Glutamatergic neuron (in vitro differentiated cells): ENCODE data around the gene SSBP4. TPM values are rescaled to one million over a fixed set of nuclear protein-coding genes. Genes with fewer than 3 reads are reported as not detected.

Experiments
- DNase-seq: peaks from one replicate; pipeline ENCODE4 v3.0.0; 2022
- H3K27ac Mint-ChIP-seq: one replicate; pipeline ENCODE4 v1.8.0; 2020; ENCODE audit warnings: mild to moderate bottlenecking, mixed read lengths, inconsistent platforms; ENCODE audit not compliant: unreplicated experiment
- H3K27me3 Mint-ChIP-seq: one replicate; pipeline ENCODE4 v1.8.0; 2020; ENCODE audit warnings: mild to moderate bottlenecking, moderate library complexity, mixed read lengths, inconsistent platforms; ENCODE audit not compliant: unreplicated experiment
- H3K36me3 Mint-ChIP-seq: one replicate; pipeline ENCODE4 v1.8.0; 2020; ENCODE audit warnings: mild to moderate bottlenecking, mixed read lengths, inconsistent platforms; ENCODE audit not compliant: unreplicated experiment
- H3K4me1 Mint-ChIP-seq: one replicate; pipeline ENCODE4 v1.8.0; 2020; ENCODE audit warnings: mild to moderate bottlenecking, low read depth, mixed read lengths, inconsistent platforms; ENCODE audit not compliant: unreplicated experiment
- H3K4me3 Mint-ChIP-seq: one replicate; pipeline ENCODE4 v1.8.0; 2020; ENCODE audit warnings: mild to moderate bottlenecking, mixed read lengths, inconsistent platforms; ENCODE audit not compliant: unreplicated experiment
- H3K9me3 Mint-ChIP-seq: one replicate; pipeline ENCODE4 v1.8.0; 2020; ENCODE audit warnings: mild to moderate bottlenecking, moderate library complexity, mixed read lengths, inconsistent platforms; ENCODE audit not compliant: unreplicated experiment
- CTCF ChIP-seq: fragments of 200-600 bp; sonication (generic); IDR thresholded peaks from one replicate; pipeline ENCODE4 v1.5.0; 2021; ENCODE audit not compliant: partially characterized antibody, unreplicated experiment
- total RNA-seq: library from RNA; stranded (reverse); fragmentation: NEBNext Ultra II Directional; extraction: Animal tissue kit (Norgen Biotek cat#: 25700); gene quantifications from one replicate; pipeline ENCODE4 v1.2.1, GENCODE V29; 2021; ENCODE audit not compliant: unreplicated experiment

Gene SSBP4
- total RNA-seq, 1 donor from 2014 or later: 177 TPM

GRCh38 chr19:18465214-18465963 lies 46.2 kb downstream of the SSBP4 start:
- Mint-ChIP-seq H3K27ac (no peak overlapping the region), H3K9me3 (peaks cover 6% of the 10 kb centered on the region), H3K27me3 (peaks cover 9% of the 10 kb centered on the region), H3K36me3 (no peaks in the 10 kb centered on the region), H3K4me3 (no peak overlapping the region), H3K4me1 (peaks cover 6% of the 10 kb centered on the region)
- TF ChIP-seq CTCF: no peak
- no peak for DNase-seq

- Mint-ChIP-seq H3K27ac (no peak overlapping the region), H3K36me3 (no peaks in the 10 kb centered on the region), H3K4me1 (peaks cover 7% of the 10 kb centered on the region), H3K4me3 (no peak overlapping the region), H3K9me3 (peaks cover 6% of the 10 kb centered on the region), H3K27me3 (peaks cover 7% of the 10 kb centered on the region)
- DNase-seq: no peak
- no peak for TF ChIP-seq CTCF
These were observed 46.8 kb downstream of the SSBP4 start for GRCh38 chr19:18465964-18466339.

- H3K4me1 Mint-ChIP-seq: peaks cover 6% of the 10 kb centered on the region
- no peak overlapping the region for H3K4me3 Mint-ChIP-seq
- peaks cover 6% of the 10 kb centered on the region for H3K27me3 Mint-ChIP-seq
- peaks cover 4% of the 10 kb centered on the region for H3K9me3 Mint-ChIP-seq
- H3K36me3 Mint-ChIP-seq: no peaks in the 10 kb centered on the region
- no peak for DNase-seq
- no peak overlapping the region for H3K27ac Mint-ChIP-seq
- no peak for TF ChIP-seq CTCF
These were observed 47.2 kb downstream of the SSBP4 start for GRCh38 chr19:18466354-18466753.

- no peak for DNase-seq
- no peaks in the 10 kb centered on the region for H3K36me3 Mint-ChIP-seq
- peaks cover 4% of the 10 kb centered on the region for H3K27me3 Mint-ChIP-seq
- no peak overlapping the region for H3K27ac Mint-ChIP-seq
- peaks cover 4% of the 10 kb centered on the region for H3K9me3 Mint-ChIP-seq
- peaks cover 3% of the 10 kb centered on the region for H3K4me1 Mint-ChIP-seq
- H3K4me3 Mint-ChIP-seq: no peak overlapping the region
- TF ChIP-seq CTCF: no peak
These were observed 48.8 kb downstream of the SSBP4 start for GRCh38 chr19:18467978-18468377.

GRCh38 chr19:18468517-18468916 lies 49.3 kb downstream of the SSBP4 start:
- TF ChIP-seq CTCF: no peak
- Mint-ChIP-seq H3K36me3 (no peaks in the 10 kb centered on the region), H3K4me3 (no peak overlapping the region), H3K27me3 (peaks cover 4% of the 10 kb centered on the region), H3K9me3 (peaks cover 4% of the 10 kb centered on the region), H3K27ac (no peak overlapping the region), H3K4me1 (peaks cover 2% of the 10 kb centered on the region)
- DNase-seq: no peak
